Stimulated activated CD4-positive, alpha-beta T cell treated with anti-CD3 and anti-CD28 coated beads, Interleukin-4, amount 100 ng/mL, for 4 hours (primary cell): ENCODE data around the gene RIF1.

Experiments used
- DNase-seq, 2 experiments: peaks; one replicate each; pipeline ENCODE4 v3.0.0-alpha.2; 2020

RIF1 gene, protein sequence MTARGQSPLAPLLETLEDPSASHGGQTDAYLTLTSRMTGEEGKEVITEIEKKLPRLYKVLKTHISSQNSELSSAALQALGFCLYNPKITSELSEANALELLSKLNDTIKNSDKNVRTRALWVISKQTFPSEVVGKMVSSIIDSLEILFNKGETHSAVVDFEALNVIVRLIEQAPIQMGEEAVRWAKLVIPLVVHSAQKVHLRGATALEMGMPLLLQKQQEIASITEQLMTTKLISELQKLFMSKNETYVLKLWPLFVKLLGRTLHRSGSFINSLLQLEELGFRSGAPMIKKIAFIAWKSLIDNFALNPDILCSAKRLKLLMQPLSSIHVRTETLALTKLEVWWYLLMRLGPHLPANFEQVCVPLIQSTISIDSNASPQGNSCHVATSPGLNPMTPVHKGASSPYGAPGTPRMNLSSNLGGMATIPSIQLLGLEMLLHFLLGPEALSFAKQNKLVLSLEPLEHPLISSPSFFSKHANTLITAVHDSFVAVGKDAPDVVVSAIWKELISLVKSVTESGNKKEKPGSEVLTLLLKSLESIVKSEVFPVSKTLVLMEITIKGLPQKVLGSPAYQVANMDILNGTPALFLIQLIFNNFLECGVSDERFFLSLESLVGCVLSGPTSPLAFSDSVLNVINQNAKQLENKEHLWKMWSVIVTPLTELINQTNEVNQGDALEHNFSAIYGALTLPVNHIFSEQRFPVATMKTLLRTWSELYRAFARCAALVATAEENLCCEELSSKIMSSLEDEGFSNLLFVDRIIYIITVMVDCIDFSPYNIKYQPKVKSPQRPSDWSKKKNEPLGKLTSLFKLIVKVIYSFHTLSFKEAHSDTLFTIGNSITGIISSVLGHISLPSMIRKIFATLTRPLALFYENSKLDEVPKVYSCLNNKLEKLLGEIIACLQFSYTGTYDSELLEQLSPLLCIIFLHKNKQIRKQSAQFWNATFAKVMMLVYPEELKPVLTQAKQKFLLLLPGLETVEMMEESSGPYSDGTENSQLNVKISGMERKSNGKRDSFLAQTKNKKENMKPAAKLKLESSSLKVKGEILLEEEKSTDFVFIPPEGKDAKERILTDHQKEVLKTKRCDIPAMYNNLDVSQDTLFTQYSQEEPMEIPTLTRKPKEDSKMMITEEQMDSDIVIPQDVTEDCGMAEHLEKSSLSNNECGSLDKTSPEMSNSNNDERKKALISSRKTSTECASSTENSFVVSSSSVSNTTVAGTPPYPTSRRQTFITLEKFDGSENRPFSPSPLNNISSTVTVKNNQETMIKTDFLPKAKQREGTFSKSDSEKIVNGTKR (N-terminal part only)

DNA sequence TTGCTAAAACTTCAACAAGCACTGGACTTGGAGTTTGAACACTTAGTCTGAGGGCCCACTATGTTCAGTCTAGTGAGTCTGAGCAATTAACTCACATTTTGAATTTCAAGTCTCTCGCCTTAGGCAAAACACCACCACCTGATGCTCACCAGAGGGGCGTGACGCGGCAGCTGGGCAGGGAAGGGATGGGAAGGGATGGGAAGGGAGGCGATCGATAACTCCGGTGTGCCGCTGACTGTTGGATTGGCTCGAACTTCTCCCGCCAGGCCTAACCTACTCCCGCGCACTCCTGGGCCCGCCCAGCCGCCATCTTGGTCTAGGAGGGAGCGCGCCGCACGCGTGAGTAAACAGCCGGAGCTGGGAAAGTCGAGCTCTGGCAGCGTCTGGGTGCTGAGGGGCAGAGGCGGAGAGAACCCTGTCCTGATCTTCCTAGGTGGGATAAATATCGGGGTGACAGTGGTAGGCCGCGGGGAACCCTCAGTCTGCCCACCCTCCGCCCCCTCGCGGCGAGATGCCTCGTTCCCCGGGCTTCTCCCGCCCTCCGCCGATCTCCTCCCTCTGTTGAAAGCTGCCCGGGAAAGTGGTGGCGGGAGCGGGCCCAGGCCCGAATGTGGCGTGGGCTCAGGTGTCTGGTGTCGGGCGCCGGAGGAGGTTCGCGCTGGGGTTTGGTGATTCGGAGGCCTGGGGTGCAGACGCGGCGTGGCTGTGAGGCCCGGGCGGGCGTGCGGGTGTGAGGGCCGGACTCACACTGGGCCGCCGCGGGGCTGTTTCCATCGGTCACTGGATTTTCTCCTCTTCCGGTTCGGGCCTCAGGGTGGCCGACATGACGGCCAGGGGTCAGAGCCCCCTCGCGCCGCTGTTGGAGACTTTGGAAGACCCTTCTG, at the start of gene RIF1:
Gene RIF1 (plus strand): TSS at position 302 of the 884 bp plus-strand sequence. CDS start 522 bp downstream, at position 824.
- peak; percentile 78 to 79 for DNase-seq

DNA sequence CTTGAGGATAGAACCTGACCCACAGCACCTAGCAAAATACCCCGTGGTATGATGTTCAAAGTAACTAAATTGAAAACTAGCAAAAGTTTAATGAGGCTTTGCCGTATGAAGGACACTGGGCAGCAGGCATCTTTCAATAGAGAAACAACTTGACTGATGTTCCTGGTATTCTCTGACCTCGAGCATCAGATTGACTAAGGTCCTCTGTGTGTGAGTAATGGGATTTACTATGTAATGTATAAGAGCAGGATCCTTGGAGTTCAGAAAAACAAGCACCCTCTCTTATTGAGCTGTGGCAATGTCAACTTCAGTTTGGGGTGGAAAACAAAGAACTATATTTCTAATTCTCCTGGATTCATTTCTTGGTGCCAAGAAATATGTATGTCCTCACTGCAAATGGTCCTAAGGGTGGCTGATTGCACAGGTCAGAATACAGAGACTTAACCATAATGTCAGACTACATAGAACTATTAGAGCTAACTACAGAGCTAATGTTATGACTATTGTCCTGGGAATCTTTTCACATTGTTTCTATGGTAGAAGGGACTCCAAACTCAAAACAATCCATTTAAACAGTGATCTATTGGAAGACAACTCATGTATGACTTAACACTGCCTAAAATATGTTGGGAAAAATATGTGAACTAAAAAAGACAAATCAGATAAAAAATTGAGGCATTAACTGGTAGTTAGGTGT, 47.9 kb upstream of the RIF1 start:
- no peak for DNase-seq

DNA sequence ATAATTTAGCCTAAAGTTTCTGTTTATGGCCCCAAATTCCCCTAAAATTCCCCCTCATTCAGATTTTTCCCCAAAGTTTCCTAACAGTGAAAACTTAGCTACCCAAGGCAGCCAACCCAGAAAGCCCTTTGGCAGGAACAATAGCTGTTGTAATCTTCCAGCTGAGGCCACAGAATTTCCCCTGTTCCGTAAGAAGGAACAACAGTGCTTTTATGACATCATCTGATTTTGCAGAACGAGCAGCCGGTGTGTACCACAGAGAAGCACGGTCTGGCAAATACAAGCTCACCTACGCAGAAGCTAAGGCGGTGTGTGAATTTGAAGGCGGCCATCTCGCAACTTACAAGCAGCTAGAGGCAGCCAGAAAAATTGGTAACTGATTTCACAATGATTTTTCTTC, 46.0 kb upstream of the RIF1 start:
- DNase-seq: no peak

GRCh38 chr2:151367571-151367970, 42.1 kb upstream of the RIF1 start:
- DNase-seq: no peak

- no peak for DNase-seq
Measured at GRCh38 chr2:151374436-151374835, 35.3 kb upstream of the RIF1 start.

DNA sequence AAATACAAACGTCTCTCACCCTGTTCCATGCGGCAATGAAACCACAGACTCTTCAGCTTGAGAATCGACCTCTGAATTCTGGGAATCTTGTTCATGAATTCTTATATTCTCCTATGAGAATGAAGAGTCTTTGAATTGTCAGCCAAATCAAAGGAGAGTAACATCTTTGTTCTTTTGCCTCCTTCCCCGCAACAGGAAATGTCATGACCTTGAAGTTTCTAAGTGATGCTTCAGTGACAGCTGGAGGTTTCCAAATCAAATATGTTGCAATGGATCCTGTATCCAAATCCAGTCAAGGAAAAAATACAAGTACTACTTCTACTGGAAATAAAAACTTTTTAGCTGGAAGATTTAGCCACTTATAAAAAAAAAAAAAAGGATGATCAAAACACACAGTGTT, 30.5 kb upstream of the RIF1 start:
- DNase-seq: no peak

GRCh38 chr2:151380580-151381235, 29.0 kb upstream of the RIF1 start:
- DNase-seq: no peak

GRCh38 chr2:151381266-151381665, 28.4 kb upstream of the RIF1 start:
- DNase-seq: no peak

- DNase-seq: no peak
Measured at GRCh38 chr2:151388011-151388410, 21.7 kb upstream of the RIF1 start.

DNA sequence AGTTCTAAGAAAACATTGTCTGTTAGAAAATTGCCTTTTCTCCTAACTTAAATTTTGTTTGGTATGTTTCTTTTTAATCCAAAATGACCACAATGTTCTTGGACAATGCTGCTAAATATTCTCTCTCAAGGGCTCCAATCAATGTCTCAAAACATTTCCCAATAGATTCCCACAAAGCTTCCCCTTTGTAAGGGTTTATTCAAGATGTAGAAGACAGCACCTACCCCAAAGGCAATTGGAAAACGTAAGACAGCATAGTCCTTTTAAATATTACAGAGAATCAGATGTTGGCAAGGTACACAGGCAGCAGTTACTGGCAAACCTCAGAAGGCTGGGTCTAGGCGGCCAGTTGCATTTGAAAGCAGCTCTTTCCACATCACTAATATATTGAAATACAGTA, 18.3 kb upstream of the RIF1 start:
- no peak for DNase-seq

GRCh38 chr2:151394509-151394908, 15.2 kb upstream of the RIF1 start:
- no peak for DNase-seq

- DNase-seq: no peak
Measured at GRCh38 chr2:151395509-151396374, 14.0 kb upstream of the RIF1 start.

DNA sequence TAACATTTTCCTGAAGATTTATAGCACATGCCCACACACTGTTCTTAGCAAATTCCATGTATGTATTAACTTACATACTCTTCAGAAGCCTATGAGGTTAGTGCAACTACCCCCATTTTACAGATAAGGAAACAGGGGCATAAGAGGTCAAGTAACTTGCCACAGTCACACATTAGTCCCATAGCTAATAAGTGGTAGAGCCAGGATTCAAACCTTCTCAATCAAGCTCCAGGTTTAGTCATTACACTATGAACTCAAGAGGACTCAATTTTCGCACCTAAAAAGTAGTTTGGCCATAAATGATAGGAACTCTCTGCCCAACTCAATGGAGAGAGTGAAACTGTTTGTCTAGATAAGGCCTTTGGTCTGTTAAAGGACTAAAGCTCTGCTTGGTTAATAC, 9.7 kb upstream of the RIF1 start:
- DNase-seq: no peak

GRCh38 chr2:151401149-151401548, 8.6 kb upstream of the RIF1 start:
- DNase-seq: no peak

- DNase-seq: no peak
Measured at GRCh38 chr2:151403914-151404313, 5.8 kb upstream of the RIF1 start.

- no peak for DNase-seq
Measured at GRCh38 chr2:151405376-151405775, 4.3 kb upstream of the RIF1 start.

GRCh38 chr2:151407281-151407680, 2.4 kb upstream of the RIF1 start:
- DNase-seq: no peak

DNA sequence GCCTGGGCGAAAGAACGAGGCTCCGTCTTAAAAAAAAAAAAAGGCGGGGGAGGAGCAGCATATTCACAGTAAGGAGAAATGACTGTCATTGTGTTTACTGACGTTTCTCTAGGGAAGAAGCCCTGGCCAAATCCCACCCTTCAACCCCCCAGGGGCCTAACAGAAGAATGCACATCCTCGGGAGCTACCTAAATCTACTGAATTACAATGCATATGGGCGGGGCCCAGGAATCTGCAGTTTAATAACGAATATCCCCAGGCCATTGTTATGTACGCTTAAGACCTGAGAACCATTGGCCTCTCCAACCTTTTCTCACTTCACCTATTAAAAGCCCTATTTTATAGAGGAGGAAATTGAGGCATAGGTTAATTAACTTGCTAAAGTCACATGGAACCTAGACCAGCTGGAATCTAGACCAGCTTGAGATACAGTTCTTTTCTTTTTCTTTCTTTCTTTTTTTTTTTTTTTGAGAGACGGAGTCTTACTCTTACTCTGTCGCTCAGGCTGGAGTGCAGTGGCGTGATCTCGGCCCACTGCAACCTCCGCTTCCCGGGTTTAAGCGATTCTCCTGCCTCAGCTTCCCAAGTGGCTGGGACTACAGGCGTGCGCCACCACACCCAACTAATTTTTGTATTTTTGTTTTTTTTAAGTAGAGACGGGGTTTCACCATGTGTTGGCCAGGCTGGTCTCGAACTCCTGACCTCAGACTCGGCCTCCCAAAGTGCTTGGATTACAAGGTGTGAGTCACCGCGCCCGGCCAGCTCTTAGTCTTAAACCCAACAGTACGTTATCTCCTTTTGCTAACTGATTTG, 708 bp upstream of the RIF1 start:
- no peak for DNase-seq

GRCh38 chr2:151410485-151410834, 758 bp downstream of the RIF1 start:
- peak; percentile 44 to 50 for DNase-seq
